GM12878 (cell line): ENCODE data around the gene PARVA. TPM values are rescaled to one million over a fixed set of nuclear protein-coding genes. Genes with fewer than 3 reads are reported as not detected.

Experiments
- ATAC-seq: fragments of 200-7000 bp; cut with Tn5 transposase; 3 replicates; pipeline ENCODE4 v1.9.1; 2020; ENCODE audit warnings: mild to moderate bottlenecking, moderate library complexity
- BruUV-seq: library from RNA; stranded (reverse); fragments of 400-500 nt; replicated peaks from 2 replicates; lab custom pipeline; 2021; lab: Mats Ljungman, UMichigan
- CTCF ChIA-PET: fragments of 300-600 bp; sonication (Branson Sonifier 250); formaldehyde crosslinking; extraction: SDS; loops from one replicate; lab custom pipeline; 2021; ENCODE audit warnings: inconsistent platforms; lab: Yijun Ruan, JAX
- POLR2A ChIA-PET: fragments of 350-600 bp; formaldehyde crosslinking; extraction: SDS; loops from one replicate; lab custom pipeline; 2021; ENCODE audit warnings: inconsistent platforms; lab: Charles Lee
- RAD21 ChIA-PET: fragments of 300-600 bp; sonication (Branson Sonifier 250); formaldehyde crosslinking; loops from one replicate; lab custom pipeline; 2023; ENCODE audit warnings: antibody characterized with exemption; ENCODE audit not compliant: unreplicated experiment; lab: Charles Lee
- SMC1A ChIA-PET: fragments of 300-600 bp; sonication (Branson Sonifier 250); formaldehyde crosslinking; loops from one replicate; lab custom pipeline; 2023; ENCODE audit not compliant: unreplicated experiment, uncharacterized antibody; lab: Charles Lee
- DNase-seq: peaks from one replicate; pipeline ENCODE4 v3.0.0-alpha.2; 2011; ENCODE audit warnings: low read depth, low spot score
- FAIRE-seq: peaks from 3 replicates; lab custom pipeline; 2011; peaks lifted over from hg19 to GRCh38; lab: Jason Lieb, UNC
- H2AFZ ChIP-seq: 2 replicates; pipeline ENCODE4 v1.6.0; 2011; ENCODE audit warnings: low read depth, low read length, control low read depth; ENCODE audit not compliant: control insufficient read depth
- H3K27ac ChIP-seq: 2 replicates; pipeline ENCODE4 v1.5.1; 2011; ENCODE audit warnings: control low read depth; ENCODE audit not compliant: control insufficient read depth, insufficient read depth
- H3K27me3 ChIP-seq, 2 experiments: replicated peaks in 1 of 2; 2 replicates each; pipeline versions ENCODE4 v1.6.0 to v1.6.1; 2011; ENCODE audit warnings: low read length in 1 of 2; ENCODE audit not compliant: control insufficient read depth in 2 of 2, insufficient read depth in 2 of 2
- H3K36me3 ChIP-seq, 2 experiments: 2 replicates each; pipeline ENCODE4 v1.5.1; 2011; ENCODE audit warnings: low read length in 1 of 2; ENCODE audit not compliant: control insufficient read depth in 2 of 2, insufficient read depth in 2 of 2
- H3K4me1 ChIP-seq: 2 replicates; pipeline ENCODE4 v1.6.1; 2011; ENCODE audit warnings: mild to moderate bottlenecking, low read length, moderate library complexity, mixed read lengths; ENCODE audit not compliant: control insufficient read depth, insufficient read depth
- H3K4me2 ChIP-seq: 2 replicates; pipeline ENCODE4 v1.6.0; 2011; ENCODE audit warnings: control low read depth; ENCODE audit not compliant: control insufficient read depth, insufficient read depth
- H3K4me3 ChIP-seq: fragments of 200-600 bp; sonication (generic); 2 replicates; pipeline ENCODE4 v1.5.1; 2016
- H3K79me2 ChIP-seq: 2 replicates; pipeline ENCODE4 v1.6.0; 2011; ENCODE audit warnings: low read length; ENCODE audit not compliant: control insufficient read depth, insufficient read depth
- H3K9ac ChIP-seq: 2 replicates; pipeline ENCODE4 v1.8.0; 2011; ENCODE audit warnings: low read length, control low read depth, mixed read lengths; ENCODE audit not compliant: control insufficient read depth, insufficient read depth
- H3K9me3 ChIP-seq: replicated peaks from 3 replicates; pipeline ENCODE4 v1.5.1; 2011; ENCODE audit warnings: mild to moderate bottlenecking, low read length; ENCODE audit not compliant: control insufficient read depth, insufficient read depth
- H4K20me1 ChIP-seq: 2 replicates; pipeline ENCODE4 v1.6.0; 2011; ENCODE audit not compliant: control insufficient read depth, insufficient read depth
- BRCA1 ChIP-seq: IDR thresholded peaks from 2 replicates; pipeline ENCODE4 v1.6.1; 2011; ENCODE audit warnings: low read depth, low read length, improper control_type of control experiment
- IRF4 ChIP-seq: IDR thresholded peaks from 2 replicates; pipeline ENCODE4 v1.6.1; 2011; ENCODE audit warnings: low read depth, low read length
- MEF2A ChIP-seq: IDR thresholded peaks from 2 replicates; pipeline ENCODE4 v1.6.1; 2011; ENCODE audit warnings: low read depth, mild to moderate bottlenecking, low read length, moderate library complexity; ENCODE audit not compliant: insufficient read depth
- RELB ChIP-seq: fragments of 450-650 bp; IDR thresholded peaks from 2 replicates; pipeline ENCODE4 v1.6.1; 2017; ENCODE audit warnings: low read depth, mild to moderate bottlenecking, moderate library complexity
- SPI1 ChIP-seq: IDR thresholded peaks from 2 replicates; pipeline ENCODE4 v1.6.1; 2011; ENCODE audit warnings: low read depth, mild to moderate bottlenecking, low read length, moderate library complexity, borderline replicate concordance; ENCODE audit not compliant: insufficient read depth
- WGBS: methylation state at CpG from one replicate; pipeline ENCODE4 v1.1.6; 2016; ENCODE audit warnings: low lambda C conversion rate; ENCODE audit not compliant: insufficient replicate concordance, insufficient coverage; ENCODE audit errors: missing lambda C conversion rate; 5-methylcytosine and 5-hydroxymethylcytosine counted together
- in situ Hi-C: fragments of 300-500 bp; cut with MboI; formaldehyde crosslinking; loops from 9 replicates; pipeline ENCODE4 v1.14.3; 2018; ENCODE audit warnings: mixed read lengths
- intact Hi-C: fragments of 100-400 bp; cut with micrococcal nuclease; formaldehyde crosslinking; loops from one replicate; pipeline ENCODE4 v1.14.2; 2022; ENCODE audit not compliant: unreplicated experiment
- polyA plus RNA-seq, 11 experiments: library from polyadenylated mRNA; depleted of rRNA in 4 of 11; unstranded in 6 of 11; stranded (reverse) in 5 of 11; fragments of >200 nt; fragmentation: Nextera tagmentation in 4 of 11; fragmentation: Illumina TruSeq in 1 of 11; extraction: Ambion mirVana in 4 of 11; extraction: Trizol in 1 of 11; gene quantifications; 1 replicate in 1 of 11; 2 replicates in 10 of 11; pipeline versions ENCODE4 v1.2.1 to v1.2.3, GENCODE V29; 2011 to 2016; ENCODE audit warnings: inconsistent platforms in 2 of 11, missing spikeins in 2 of 11, low read depth in 1 of 11
- total RNA-seq, 4 experiments: library from RNA; depleted of rRNA in 3 of 4; stranded (reverse); fragments of >200 nt in 3 of 4; fragmentation: Illumina TruSeq in 1 of 4; extraction: Trizol in 1 of 4; gene quantifications; 2 replicates each; pipeline versions ENCODE4 v1.2.1 to v1.2.3, GENCODE V29; 2013 to 2021
- TF ChIP-seq, protein P1 (sequence below): IDR thresholded peaks from 2 replicates; pipeline ENCODE4 v1.6.1; 2011; ENCODE audit warnings: borderline replicate concordance, low read depth, mild to moderate bottlenecking, moderate library complexity, mixed read lengths, low read length; ENCODE audit not compliant: insufficient read depth; ENCODE audit errors: extremely low read length

Gene PARVA
- total and polyA plus RNA-seq, 10 of the 15 experiments (the other 5 are each of a cell fraction or from before 2014, with no cell fraction given), result 0.01 to 0.44 (median 0.03) TPM; not detected in 7

DNA sequence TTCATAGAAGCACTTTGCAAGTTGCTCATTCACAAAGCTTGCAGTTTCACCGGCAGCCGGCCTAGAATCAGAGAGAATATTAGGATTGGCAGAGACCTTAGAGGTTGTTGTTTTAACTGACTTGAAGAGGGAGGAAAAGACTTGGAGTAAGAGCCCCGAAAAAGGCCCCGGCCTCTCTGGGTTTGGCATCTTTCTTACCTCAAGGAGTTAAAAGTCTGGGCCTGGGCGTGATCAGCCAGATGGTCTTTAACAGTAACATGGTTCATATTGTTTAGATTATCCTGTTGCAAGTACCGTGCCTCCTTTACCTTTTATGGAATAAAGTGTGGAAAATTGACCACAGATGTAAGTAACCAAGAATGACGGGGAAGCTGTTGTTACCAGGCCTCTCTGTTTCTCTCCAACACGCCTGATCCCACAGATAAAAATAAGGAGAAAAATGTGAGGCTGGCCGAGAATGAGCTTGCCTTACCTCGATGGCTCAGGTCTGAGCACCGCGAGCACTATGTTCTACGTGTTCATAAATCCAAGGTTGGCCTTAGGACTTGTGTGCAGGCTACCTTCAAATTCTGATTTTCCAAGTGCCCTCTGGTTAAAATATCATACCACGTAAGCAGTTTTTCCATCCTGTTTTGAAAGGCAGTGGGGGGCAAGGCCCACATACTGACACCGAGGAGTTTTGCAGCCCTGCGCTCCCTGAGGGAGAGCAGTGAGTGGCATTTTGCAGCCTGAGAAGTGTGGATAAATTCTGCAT lies 56.4 kb downstream of the PARVA start:
- Histone ChIP-seq H3K9ac (no peak overlapping the region), H3K27me3 (no peaks in the 10 kb centered on the region), H3K4me2 (no peak overlapping the region), H3K27ac (no peak overlapping the region), H2AFZ (no peak overlapping the region), H3K4me1 (no peaks in the 10 kb centered on the region), H4K20me1 (no peaks in the 10 kb centered on the region), H3K4me3 (no peak overlapping the region), H3K79me2 (no peaks in the 10 kb centered on the region), H3K9me3 (no peaks in the 10 kb centered on the region), H3K36me3 (no peaks in the 10 kb centered on the region)
- ChIA-PET RAD21 (no interaction called here), CTCF (no interaction called here), SMC1A (no interaction called here), POLR2A (no interaction called here)
- 41% methylated on average over 16 of the region's 16 CpGs for WGBS
- in situ Hi-C loops, result no loop called here
- FAIRE-seq (no peak), ATAC-seq (no peak), DNase-seq (no peak)
- TF ChIP-seq IRF4, result no peak
- no peak for TF ChIP-seq BRCA1
- TF ChIP-seq, protein P1, sequence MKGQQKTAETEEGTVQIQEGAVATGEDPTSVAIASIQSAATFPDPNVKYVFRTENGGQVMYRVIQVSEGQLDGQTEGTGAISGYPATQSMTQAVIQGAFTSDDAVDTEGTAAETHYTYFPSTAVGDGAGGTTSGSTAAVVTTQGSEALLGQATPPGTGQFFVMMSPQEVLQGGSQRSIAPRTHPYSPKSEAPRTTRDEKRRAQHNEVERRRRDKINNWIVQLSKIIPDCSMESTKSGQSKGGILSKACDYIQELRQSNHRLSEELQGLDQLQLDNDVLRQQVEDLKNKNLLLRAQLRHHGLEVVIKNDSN, result no peak
- TF ChIP-seq MEF2A, result no peak
- no peak for TF ChIP-seq RELB
- TF ChIP-seq SPI1, result no peak
- intact Hi-C loops, result no loop called here
- no TSS peak for BruUV-seq
